Measurements from ENCODE around the gene SLC19A2. TPM values are rescaled to one million over a fixed set of nuclear protein-coding genes. Genes with fewer than 3 reads are reported as not detected.
"Not testable (repeated sequence)": the region's sequence is repeated elsewhere in the genome, so short reads cannot be mapped to it uniquely, and the experiment has no call there.

Gene SLC19A2
- polyA plus RNA-seq, 2 of the 4 experiments (the other 2 are of a cell fraction): 5.2 to 13.3 TPM

- TF ChIP-seq TP53 (CRISPR knock-in tag; IDR thresholded peaks at IDR 0.05): no peak
- no peak for TF ChIP-seq ZSCAN20 (CRISPR knock-in tag; IDR thresholded peaks at IDR 0.05)
- TF ChIP-seq BCL3 (IDR thresholded peaks at IDR 0.05): no peak
- no peak for TF ChIP-seq PBX3 (IDR thresholded peaks at IDR 0.05)
- TF ChIP-seq NPAS2 (CRISPR knock-in tag; IDR thresholded peaks at IDR 0.05; ENCODE audit: borderline replicate concordance): no peak
- no peak for TF ChIP-seq RNF2 (IDR thresholded peaks at IDR 0.05; ENCODE audit: borderline replicate concordance, low read depth)
- POLR2A ChIA-PET: no interaction called here
- WGBS (ENCODE audit: missing lambda C conversion rate): 53% methylated on average over 2 of the region's 2 CpGs
- Histone ChIP-seq H3K9me3 (no peaks in the 10 kb centered on the region), H3K4me2 (no peak overlapping the region), H3K4me1 (peaks cover 11% of the 10 kb centered on the region), H3K4me3 (no peak overlapping the region), H3K27ac (no peak overlapping the region)
- CTCF ChIA-PET: no interaction called here
- FAIRE-seq: no peak
- no peak for DNase-seq (ENCODE audit: low read depth in 1 of 2, low spot score in 1 of 2)
- ATAC-seq: no peak
Observed at GRCh38 chr1:169534653-169535052, 48.9 kb upstream of the SLC19A2 start.

- DNase-seq (ENCODE audit: low read depth in 1 of 2, low spot score in 1 of 2); H3K4me3 ChIP-seq; H3K4me2 ChIP-seq; H3K27ac ChIP-seq; CTCF ChIA-PET; POLR2A ChIA-PET; H3K9me3 ChIP-seq; ATAC-seq; FAIRE-seq: not testable (repeated sequence)
- peaks cover 11% of the 10 kb centered on the region for H3K4me1 ChIP-seq
- 77% methylated on average over 9 of the region's 9 CpGs for WGBS (ENCODE audit: missing lambda C conversion rate)
Observed at GRCh38 chr1:169533528-169534190, 47.9 kb upstream of the SLC19A2 start.

GRCh38 chr1:169530448-169530847 is 44.7 kb upstream of the SLC19A2 start:
- Histone ChIP-seq H3K9me3 (no peaks in the 10 kb centered on the region), H3K4me1 (peaks cover 8% of the 10 kb centered on the region), H3K27ac (no peak overlapping the region), H3K4me2 (no peak overlapping the region), H3K4me3 (no peak overlapping the region)
- POLR2A ChIA-PET: no interaction called here
- 61% methylated on average over 3 of the region's 3 CpGs for WGBS (ENCODE audit: missing lambda C conversion rate)
- ATAC-seq (no peak), DNase-seq (ENCODE audit: low read depth in 1 of 2, low spot score in 1 of 2) (no peak), FAIRE-seq (no peak)
- TF ChIP-seq NR3C1 (IDR thresholded peaks at IDR 0.05): no peak
- TF ChIP-seq RNF2 (IDR thresholded peaks at IDR 0.05; ENCODE audit: borderline replicate concordance, low read depth): no peak
- TF ChIP-seq MAZ (IDR thresholded peaks at IDR 0.05; ENCODE audit: borderline replicate concordance, low read depth, low read length): no peak
- TF ChIP-seq ELK1 (IDR thresholded peaks at IDR 0.05; ENCODE audit: low read depth, low read length): no peak
- no peak for TF ChIP-seq JUN (IDR thresholded peaks at IDR 0.05)
- no peak for TF ChIP-seq SMC3 (IDR thresholded peaks at IDR 0.05)
- TF ChIP-seq CTCF (IDR thresholded peaks at IDR 0.05): no peak
- TF ChIP-seq HOXB13 (CRISPR knock-in tag; IDR thresholded peaks at IDR 0.05; ENCODE audit: low read depth): no peak
- TF ChIP-seq PBX3 (IDR thresholded peaks at IDR 0.05): no peak
- no peak for TF ChIP-seq SREBF2 (IDR thresholded peaks at IDR 0.05)
- no peak for TF ChIP-seq MAX (IDR thresholded peaks at IDR 0.05)
- no peak for TF ChIP-seq RCOR1 (IDR thresholded peaks at IDR 0.05; ENCODE audit: low read depth, low read length)
- no peak for TF ChIP-seq ESRRA (IDR thresholded peaks at IDR 0.05; ENCODE audit: borderline replicate concordance, low read length)
- no peak for TF ChIP-seq JUNB (IDR thresholded peaks at IDR 0.05)
- CTCF ChIA-PET: interaction anchor here (0.6 to 3.1 kb wide), 3 partner anchors 16 to 209 kb away, joined by 3 to 16 read pairs (median 3); no protein-coding TSS in a partner anchor

Data from A549 (cell line).